ENCODE measurements around the gene APBB1IP.
"Not testable (repeated sequence)": the region's sequence is repeated elsewhere in the genome, so short reads cannot be mapped to it uniquely, and the experiment has no call there.

The APBB1IP gene, protein sequence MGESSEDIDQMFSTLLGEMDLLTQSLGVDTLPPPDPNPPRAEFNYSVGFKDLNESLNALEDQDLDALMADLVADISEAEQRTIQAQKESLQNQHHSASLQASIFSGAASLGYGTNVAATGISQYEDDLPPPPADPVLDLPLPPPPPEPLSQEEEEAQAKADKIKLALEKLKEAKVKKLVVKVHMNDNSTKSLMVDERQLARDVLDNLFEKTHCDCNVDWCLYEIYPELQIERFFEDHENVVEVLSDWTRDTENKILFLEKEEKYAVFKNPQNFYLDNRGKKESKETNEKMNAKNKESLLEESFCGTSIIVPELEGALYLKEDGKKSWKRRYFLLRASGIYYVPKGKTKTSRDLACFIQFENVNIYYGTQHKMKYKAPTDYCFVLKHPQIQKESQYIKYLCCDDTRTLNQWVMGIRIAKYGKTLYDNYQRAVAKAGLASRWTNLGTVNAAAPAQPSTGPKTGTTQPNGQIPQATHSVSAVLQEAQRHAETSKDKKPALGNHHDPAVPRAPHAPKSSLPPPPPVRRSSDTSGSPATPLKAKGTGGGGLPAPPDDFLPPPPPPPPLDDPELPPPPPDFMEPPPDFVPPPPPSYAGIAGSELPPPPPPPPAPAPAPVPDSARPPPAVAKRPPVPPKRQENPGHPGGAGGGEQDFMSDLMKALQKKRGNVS

DNA sequence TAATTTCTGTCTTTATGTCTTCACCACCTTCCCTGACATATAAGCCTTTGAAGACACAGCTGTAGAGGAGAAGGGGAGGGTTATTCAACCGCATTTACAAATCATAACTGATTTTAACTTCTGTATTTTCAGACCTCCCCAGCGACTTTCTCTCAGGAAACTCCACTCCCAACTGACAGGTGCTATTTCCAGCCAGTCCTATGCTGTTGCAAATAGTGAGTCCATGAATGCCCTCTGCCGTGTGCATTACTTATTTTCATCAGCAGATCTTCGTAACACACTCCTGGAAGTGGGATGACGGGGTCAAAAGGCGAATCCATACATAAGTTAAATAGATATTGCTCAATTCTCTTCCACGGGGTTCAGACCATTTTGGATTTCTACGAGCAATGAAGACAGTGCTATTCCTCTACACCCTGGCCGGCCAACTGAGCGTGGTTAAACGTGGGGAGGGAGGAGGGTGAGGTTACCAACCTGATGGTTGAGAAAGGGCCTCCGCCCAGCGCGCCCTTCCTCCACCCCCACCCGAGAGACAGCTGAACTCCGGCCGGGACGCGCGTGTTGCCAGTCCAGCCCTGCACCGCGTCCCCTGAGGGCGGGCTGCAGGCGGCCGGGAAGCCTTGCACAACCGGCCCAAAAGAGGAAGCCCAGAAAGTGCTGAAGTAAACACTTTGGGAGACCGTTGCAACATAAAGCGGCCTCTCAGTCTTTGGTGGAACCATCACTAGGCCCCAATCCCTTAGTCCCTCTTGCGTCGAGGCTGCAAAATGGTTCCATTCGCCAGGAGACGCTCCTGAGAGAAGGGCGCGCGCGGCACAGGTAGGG lies at the start of gene APBB1IP:
TSS of gene APBB1IP (plus strand) at position 705 of the 825 bp plus-strand sequence. CDS start 53,986 bp downstream, outside the sequence.
- H3K9me3 ChIP-seq (ENCODE audit: control insufficient read depth, low read depth, low read length): no peaks in the 10 kb centered on the region
- H3K4me3 ChIP-seq (ENCODE audit: low read length): peak within 1 kb of the TSS; percentile 55
- peaks cover 27% of the 10 kb centered on the region for H3K27me3 ChIP-seq (ENCODE audit: control insufficient read depth, insufficient read depth, low read length)
- no peak within 1 kb of the TSS for H3K9ac ChIP-seq (ENCODE audit: low read length)
- H3K4me1 ChIP-seq (ENCODE audit: control insufficient read depth, low read depth, low read length): no peaks in the 10 kb centered on the region
- H3K27ac ChIP-seq (ENCODE audit: low read length): no peak within 1 kb of the TSS
- no peaks in the 10 kb centered on the region for H3K36me3 ChIP-seq (ENCODE audit: control insufficient read depth, low read depth, low read length)

DNA sequence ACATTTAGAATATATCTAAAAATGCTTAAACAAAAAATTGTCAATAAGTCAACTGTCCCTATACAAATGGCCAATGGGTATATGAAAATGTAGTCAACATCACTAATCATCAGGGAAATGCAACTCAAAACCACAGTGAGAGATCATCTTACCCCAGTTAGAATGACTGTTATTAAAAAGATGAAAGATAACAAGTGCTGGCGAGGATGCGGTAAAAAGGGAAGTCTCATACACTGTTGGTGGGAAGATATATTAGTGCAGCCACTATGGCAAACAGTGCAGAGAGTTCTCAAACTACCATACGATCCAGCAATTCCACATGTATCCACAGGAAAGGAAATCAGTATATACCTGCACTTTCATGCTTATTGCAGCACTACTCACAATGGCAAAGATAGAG lies 48.6 kb upstream of the APBB1IP start:
- no peaks in the 10 kb centered on the region for H3K36me3 ChIP-seq (ENCODE audit: control insufficient read depth, low read depth, low read length)
- H3K9ac ChIP-seq (ENCODE audit: low read length): no peak overlapping the region
- no peaks in the 10 kb centered on the region for H3K4me1 ChIP-seq (ENCODE audit: control insufficient read depth, low read depth, low read length)
- peaks cover 19% of the 10 kb centered on the region for H3K27me3 ChIP-seq (ENCODE audit: control insufficient read depth, insufficient read depth, low read length)
- H3K9me3 ChIP-seq (ENCODE audit: control insufficient read depth, low read depth, low read length): no peaks in the 10 kb centered on the region
- H3K27ac ChIP-seq (ENCODE audit: low read length): no peak overlapping the region
- no peak overlapping the region for H3K4me3 ChIP-seq (ENCODE audit: low read length)

DNA sequence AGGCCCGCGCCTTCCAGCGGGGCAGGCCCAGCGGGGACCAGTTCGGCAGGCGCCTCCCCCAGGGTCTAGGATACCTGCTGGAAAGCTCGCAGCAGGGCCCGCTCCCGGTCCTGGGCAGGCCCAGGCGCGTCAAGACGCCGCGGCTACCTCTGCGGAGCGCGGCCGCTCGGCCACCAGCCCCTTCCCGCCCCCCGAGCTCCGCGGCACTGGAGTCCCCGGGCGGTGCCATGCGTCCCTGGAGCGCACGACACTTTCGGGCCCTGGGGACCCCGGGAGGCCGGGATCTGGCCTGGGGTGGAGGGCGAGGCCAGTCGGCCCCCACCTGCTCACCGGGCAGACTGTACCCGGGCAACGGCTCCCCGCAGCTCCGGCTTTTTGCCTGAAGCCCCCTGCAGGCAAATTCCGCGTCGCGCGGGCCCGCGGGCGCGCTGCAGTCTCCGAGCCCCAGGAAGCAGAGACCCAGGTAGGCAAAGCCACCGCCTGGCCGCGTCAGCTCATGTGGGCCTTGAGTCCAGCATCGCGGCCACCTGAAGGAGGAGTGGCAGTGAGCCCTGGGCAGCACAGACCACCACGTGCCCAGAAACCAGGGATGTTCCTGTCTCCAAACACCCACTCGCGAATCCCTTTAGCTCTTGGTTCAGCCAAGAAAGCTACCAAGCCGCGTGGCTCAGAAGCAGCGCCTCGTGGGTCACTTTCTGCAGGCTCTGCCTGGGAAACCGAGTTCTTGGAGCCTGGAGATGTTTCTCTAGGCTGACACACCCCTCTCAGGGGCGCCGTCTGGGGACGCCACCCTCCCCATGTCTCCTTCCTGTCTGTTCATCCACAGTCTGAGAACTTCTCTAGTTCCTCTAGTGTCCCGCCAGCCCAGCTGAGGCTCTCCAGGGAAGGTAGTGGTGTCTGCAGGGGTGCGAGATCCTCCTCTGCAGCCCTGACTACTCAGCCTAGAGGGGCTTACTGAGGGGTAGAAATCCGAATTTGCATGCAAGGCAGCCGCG lies 46.1 kb upstream of the APBB1IP start:
- Histone ChIP-seq H3K4me3 (ENCODE audit: low read length) (peak overlapping the region; percentile 35), H3K9me3 (ENCODE audit: control insufficient read depth, low read depth, low read length) (no peaks in the 10 kb centered on the region), H3K9ac (ENCODE audit: low read length) (no peak overlapping the region), H3K4me1 (ENCODE audit: control insufficient read depth, low read depth, low read length) (no peaks in the 10 kb centered on the region), H3K27me3 (ENCODE audit: control insufficient read depth, insufficient read depth, low read length) (peaks cover 19% of the 10 kb centered on the region), H3K27ac (ENCODE audit: low read length) (no peak overlapping the region), H3K36me3 (ENCODE audit: control insufficient read depth, low read depth, low read length) (no peaks in the 10 kb centered on the region)

DNA sequence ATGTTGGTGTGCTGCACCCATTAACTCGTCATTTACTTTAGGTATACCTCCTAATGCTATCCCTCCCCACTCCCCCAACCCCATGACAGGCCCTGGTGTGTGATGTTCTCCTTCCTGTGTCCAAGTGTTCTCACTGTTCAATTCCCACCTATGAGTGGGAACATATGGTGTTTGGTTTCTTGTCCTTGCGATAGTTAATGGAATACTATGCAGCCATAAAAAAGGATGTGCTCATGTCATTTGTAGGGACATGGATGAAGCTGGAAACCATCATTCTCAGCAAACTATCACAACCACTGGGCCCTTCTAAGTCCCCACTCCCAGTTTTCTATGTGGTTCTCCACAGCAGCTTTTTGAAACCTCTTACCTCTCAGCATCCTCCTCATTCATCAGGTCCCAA lies 39.8 kb upstream of the APBB1IP start:
- H3K27me3 ChIP-seq (ENCODE audit: control insufficient read depth, insufficient read depth, low read length); H3K9ac ChIP-seq (ENCODE audit: low read length); H3K36me3 ChIP-seq (ENCODE audit: control insufficient read depth, low read depth, low read length); H3K4me3 ChIP-seq (ENCODE audit: low read length); H3K27ac ChIP-seq (ENCODE audit: low read length); H3K9me3 ChIP-seq (ENCODE audit: control insufficient read depth, low read depth, low read length); H3K4me1 ChIP-seq (ENCODE audit: control insufficient read depth, low read depth, low read length): not testable (repeated sequence)

DNA sequence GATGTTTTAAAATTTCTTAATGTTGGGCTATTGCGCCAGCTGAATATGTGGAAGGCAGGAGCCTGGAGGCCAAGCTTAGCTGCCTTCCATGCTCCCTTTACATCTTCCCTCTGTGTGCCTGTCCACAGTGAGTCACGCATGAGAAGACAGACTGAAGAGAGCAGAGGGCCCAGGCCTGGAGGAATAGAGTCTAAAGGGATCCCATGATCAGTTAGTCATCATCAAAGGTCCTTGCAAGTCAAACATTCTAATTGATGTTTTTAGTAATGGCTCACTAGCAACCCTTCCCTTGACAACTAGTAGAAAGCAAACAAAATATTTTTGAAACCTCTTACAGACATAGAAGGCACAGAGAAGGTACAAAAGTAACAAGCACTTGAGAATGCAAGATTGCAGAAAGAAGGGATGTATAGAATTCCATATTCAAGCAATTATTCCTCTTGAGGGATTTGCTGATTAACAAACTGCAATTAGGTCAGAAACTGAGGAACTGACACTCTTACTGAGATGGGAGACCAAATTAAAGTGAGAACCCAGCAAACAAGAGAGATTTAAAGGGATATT lies 30.7 kb upstream of the APBB1IP start:
- no peak overlapping the region for H3K27ac ChIP-seq (ENCODE audit: low read length)

DNA sequence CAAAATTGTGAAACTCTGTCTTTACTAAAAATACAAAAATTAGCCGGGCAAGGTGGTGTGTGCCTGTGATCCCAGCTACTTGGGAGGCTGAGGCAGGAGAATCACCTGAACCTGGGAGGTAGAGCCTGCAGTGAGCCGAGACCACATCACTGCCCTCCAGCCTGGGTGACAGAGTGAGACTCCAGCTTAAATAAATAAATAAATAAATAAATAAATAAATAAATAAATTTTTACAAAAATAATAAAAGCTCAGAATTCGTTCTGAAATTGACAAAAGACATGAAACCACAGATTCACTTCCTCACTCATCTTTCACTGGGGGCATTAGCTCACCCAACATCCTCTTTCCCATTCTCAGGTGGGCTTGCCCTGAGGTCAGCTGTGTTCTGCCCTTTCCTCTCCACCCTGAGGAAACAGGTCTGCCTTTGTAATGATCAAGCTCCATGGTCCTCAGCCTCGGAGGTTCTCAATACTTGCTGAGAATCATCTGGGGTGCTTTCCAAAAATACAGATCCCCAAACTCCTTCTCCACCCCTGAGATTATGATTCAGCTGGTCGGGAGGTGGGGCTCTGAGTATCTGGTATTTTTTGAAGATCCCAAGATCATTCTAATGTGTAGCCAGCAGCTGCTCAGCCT lies 29.2 kb upstream of the APBB1IP start:
- Histone ChIP-seq H3K9ac (ENCODE audit: low read length) (no peak overlapping the region), H3K4me1 (ENCODE audit: control insufficient read depth, low read depth, low read length) (no peaks in the 10 kb centered on the region), H3K36me3 (ENCODE audit: control insufficient read depth, low read depth, low read length) (no peaks in the 10 kb centered on the region), H3K4me3 (ENCODE audit: low read length) (no peak overlapping the region), H3K27ac (ENCODE audit: low read length) (no peak overlapping the region), H3K9me3 (ENCODE audit: control insufficient read depth, low read depth, low read length) (no peaks in the 10 kb centered on the region), H3K27me3 (ENCODE audit: control insufficient read depth, insufficient read depth, low read length) (no peaks in the 10 kb centered on the region)

More for the DNA sequence above, 30.7 kb upstream of the APBB1IP start:
- H3K9me3 ChIP-seq (ENCODE audit: control insufficient read depth, low read depth, low read length): no peaks in the 10 kb centered on the region
- H3K4me1 ChIP-seq (ENCODE audit: control insufficient read depth, low read depth, low read length): no peaks in the 10 kb centered on the region
- no peaks in the 10 kb centered on the region for H3K27me3 ChIP-seq (ENCODE audit: control insufficient read depth, insufficient read depth, low read length)
- H3K36me3 ChIP-seq (ENCODE audit: control insufficient read depth, low read depth, low read length): no peaks in the 10 kb centered on the region
- H3K4me3 ChIP-seq (ENCODE audit: low read length): no peak overlapping the region
- H3K9ac ChIP-seq (ENCODE audit: low read length): no peak overlapping the region

DNA sequence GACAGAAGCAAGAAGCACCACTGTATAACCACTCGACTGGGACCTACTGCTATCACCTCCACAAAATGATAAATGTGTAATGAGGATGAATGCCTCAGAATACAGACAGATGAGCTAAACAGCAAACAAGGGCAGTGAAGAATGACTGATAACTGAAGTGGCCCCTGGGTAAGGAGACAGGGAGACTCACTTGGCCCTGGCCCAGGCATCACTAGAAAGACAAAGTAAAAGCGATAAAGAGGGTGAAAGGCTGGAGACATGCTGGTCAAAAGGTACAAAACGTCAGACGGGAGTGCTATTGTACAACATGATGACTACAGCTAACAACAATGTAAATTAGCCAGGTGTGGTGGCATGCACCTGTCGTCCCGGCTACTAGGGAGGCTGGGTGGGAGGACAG lies 27.8 kb upstream of the APBB1IP start:
- Histone ChIP-seq H3K4me3 (ENCODE audit: low read length) (no peak overlapping the region), H3K9ac (ENCODE audit: low read length) (no peak overlapping the region), H3K9me3 (ENCODE audit: control insufficient read depth, low read depth, low read length) (no peaks in the 10 kb centered on the region), H3K36me3 (ENCODE audit: control insufficient read depth, low read depth, low read length) (no peaks in the 10 kb centered on the region), H3K27ac (ENCODE audit: low read length) (no peak overlapping the region), H3K27me3 (ENCODE audit: control insufficient read depth, insufficient read depth, low read length) (no peaks in the 10 kb centered on the region), H3K4me1 (ENCODE audit: control insufficient read depth, low read depth, low read length) (no peaks in the 10 kb centered on the region)

DNA sequence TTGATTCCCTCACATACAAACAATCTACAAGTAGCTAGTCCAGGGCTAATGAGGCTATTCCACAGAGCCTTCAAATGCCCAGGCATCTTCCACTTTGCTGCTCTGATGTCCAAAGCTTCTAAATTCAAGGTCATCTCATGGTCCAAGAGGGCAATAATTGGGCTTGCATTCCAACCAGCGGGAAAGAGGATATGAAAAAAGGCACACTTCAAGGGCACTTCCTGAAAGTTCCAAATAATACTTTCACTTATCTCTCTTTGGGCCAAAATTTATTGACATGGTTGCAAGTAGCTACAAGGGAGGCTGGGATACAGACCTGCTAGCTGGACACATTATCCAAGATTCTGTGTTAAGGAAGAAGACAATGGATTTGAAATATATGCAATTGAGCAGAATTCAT lies 25.2 kb upstream of the APBB1IP start:
- Histone ChIP-seq H3K4me3 (ENCODE audit: low read length) (no peak overlapping the region), H3K27me3 (ENCODE audit: control insufficient read depth, insufficient read depth, low read length) (no peaks in the 10 kb centered on the region), H3K4me1 (ENCODE audit: control insufficient read depth, low read depth, low read length) (no peaks in the 10 kb centered on the region), H3K27ac (ENCODE audit: low read length) (no peak overlapping the region), H3K9me3 (ENCODE audit: control insufficient read depth, low read depth, low read length) (no peaks in the 10 kb centered on the region), H3K36me3 (ENCODE audit: control insufficient read depth, low read depth, low read length) (no peaks in the 10 kb centered on the region), H3K9ac (ENCODE audit: low read length) (no peak overlapping the region)

DNA sequence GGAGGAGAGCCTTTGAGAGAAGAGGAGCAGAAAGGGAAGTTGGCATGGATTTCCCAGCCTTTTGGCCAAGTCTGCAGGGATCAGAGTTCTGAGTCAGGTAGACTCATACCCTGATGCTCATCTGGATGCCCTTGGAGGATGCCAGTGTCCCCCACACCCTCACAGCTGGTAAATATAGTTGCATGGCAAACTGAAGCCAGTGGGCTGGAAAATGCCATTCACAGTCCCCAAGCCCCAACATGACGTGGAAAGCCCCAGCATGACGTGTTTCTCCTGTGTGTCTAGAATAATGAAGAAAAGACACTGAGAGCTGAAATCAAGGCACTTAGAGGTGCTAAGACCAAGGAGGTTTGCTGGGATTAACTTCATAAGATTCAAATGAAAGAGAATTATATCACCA lies 24.8 kb upstream of the APBB1IP start:
- H3K27me3 ChIP-seq (ENCODE audit: control insufficient read depth, insufficient read depth, low read length): no peaks in the 10 kb centered on the region
- no peaks in the 10 kb centered on the region for H3K36me3 ChIP-seq (ENCODE audit: control insufficient read depth, low read depth, low read length)
- H3K9me3 ChIP-seq (ENCODE audit: control insufficient read depth, low read depth, low read length): no peaks in the 10 kb centered on the region
- H3K4me1 ChIP-seq (ENCODE audit: control insufficient read depth, low read depth, low read length): no peaks in the 10 kb centered on the region
- H3K27ac ChIP-seq (ENCODE audit: low read length): no peak overlapping the region
- H3K9ac ChIP-seq (ENCODE audit: low read length): no peak overlapping the region
- no peak overlapping the region for H3K4me3 ChIP-seq (ENCODE audit: low read length)

DNA sequence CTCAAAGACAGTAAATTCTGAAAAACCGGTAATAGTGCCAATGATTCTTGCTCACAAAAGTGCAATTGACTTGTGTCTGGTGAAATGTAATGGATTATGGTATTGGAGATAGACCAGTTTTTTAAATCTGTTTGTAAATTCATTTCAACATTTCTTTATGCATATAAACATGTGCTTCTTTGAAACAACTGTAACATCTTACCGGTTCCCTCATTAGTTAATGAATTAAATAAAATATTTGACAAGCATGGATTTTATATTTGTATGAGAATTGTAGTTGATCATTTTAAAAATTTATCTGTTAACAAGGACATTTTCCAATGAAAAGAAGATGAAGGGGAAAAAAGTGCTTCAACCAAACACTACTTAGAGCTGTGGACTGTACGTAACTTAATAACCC lies 21.0 kb upstream of the APBB1IP start:
- Histone ChIP-seq H3K9ac (ENCODE audit: low read length) (no peak overlapping the region), H3K36me3 (ENCODE audit: control insufficient read depth, low read depth, low read length) (no peaks in the 10 kb centered on the region), H3K9me3 (ENCODE audit: control insufficient read depth, low read depth, low read length) (no peaks in the 10 kb centered on the region), H3K4me1 (ENCODE audit: control insufficient read depth, low read depth, low read length) (no peaks in the 10 kb centered on the region), H3K27ac (ENCODE audit: low read length) (no peak overlapping the region), H3K27me3 (ENCODE audit: control insufficient read depth, insufficient read depth, low read length) (no peaks in the 10 kb centered on the region), H3K4me3 (ENCODE audit: low read length) (no peak overlapping the region)
